ENCODE measurements around the gene AGT.

GRCh38 chr1:230713138-230713537 is 784 bp downstream of the AGT start:
- TF ChIP-seq POLR2AphosphoS5 (IDR thresholded peaks at IDR 0.05) (no peak), CTCF (IDR thresholded peaks at IDR 0.05) (no peak), POLR2A (IDR thresholded peaks at IDR 0.05) (no peak)
